HepG2 (cell line): Measurements from ENCODE around the gene OXLD1. TPM values are rescaled to one million over a fixed set of nuclear protein-coding genes. Genes with fewer than 3 reads are reported as not detected.

Experiments
- AHDC1 ChIP-seq: sonication (generic); formaldehyde crosslinking; IDR thresholded peaks from 2 replicates; pipeline ENCODE4 v1.5.1; 2020; ENCODE audit warnings: mild to moderate bottlenecking, missing genetic modification reagents, borderline replicate concordance
- JARID2 ChIP-seq: sonication (generic); formaldehyde crosslinking; IDR thresholded peaks from 2 replicates; pipeline ENCODE4 v1.8.1; 2023; ENCODE audit warnings: missing genetic modification reagents, inconsistent platforms; ENCODE audit not compliant: insufficient replicate concordance
- TBP ChIP-seq: sonication (generic); formaldehyde crosslinking; IDR thresholded peaks from 2 replicates; pipeline ENCODE4 v1.5.0; 2020; ENCODE audit warnings: missing genetic modification reagents
- TBX2 ChIP-seq: sonication (generic); formaldehyde crosslinking; IDR thresholded peaks from 2 replicates; pipeline ENCODE4 v1.5.0; 2020; ENCODE audit warnings: missing genetic modification reagents, mild to moderate bottlenecking, borderline replicate concordance
- TIGD3 ChIP-seq: sonication (generic); formaldehyde crosslinking; IDR thresholded peaks from 2 replicates; pipeline ENCODE4 v1.5.1; 2020; ENCODE audit warnings: mild to moderate bottlenecking, missing genetic modification reagents, borderline replicate concordance
- ZBTB1 ChIP-seq: sonication (generic); formaldehyde crosslinking; IDR thresholded peaks from 2 replicates; pipeline ENCODE4 v1.4.0; 2020; ENCODE audit warnings: missing genetic modification reagents, borderline replicate concordance
- ZBTB8A ChIP-seq: sonication (generic); formaldehyde crosslinking; IDR thresholded peaks from 2 replicates; pipeline ENCODE4 v1.4.0; 2020; ENCODE audit warnings: mild to moderate bottlenecking, low read depth, missing genetic modification reagents, borderline replicate concordance
- ZNF296 ChIP-seq: sonication (generic); formaldehyde crosslinking; conservative IDR thresholded peaks from 2 replicates; pipeline ENCODE4 v1.5.0; 2020; ENCODE audit warnings: mild to moderate bottlenecking, missing genetic modification reagents
- ZNF331 ChIP-seq: sonication (generic); formaldehyde crosslinking; IDR thresholded peaks from 2 replicates; pipeline ENCODE4 v1.4.0; 2020; ENCODE audit warnings: missing genetic modification reagents
- ZNF546 ChIP-seq: sonication (generic); formaldehyde crosslinking; conservative IDR thresholded peaks from 2 replicates; pipeline ENCODE4 v1.8.1; 2023; ENCODE audit warnings: mild to moderate bottlenecking, missing genetic modification reagents
- polyA plus RNA-seq, 8 experiments: library from polyadenylated mRNA; depleted of rRNA in 3 of 8; stranded (reverse) in 7 of 8; unstranded in 1 of 8; fragments of >200 nt; fragmentation: Illumina TruSeq in 4 of 8; extraction: Trizol in 4 of 8; gene quantifications; 2 replicates each; pipeline versions ENCODE4 v1.2.1 to v1.2.3, GENCODE V29; 2011 to 2016; ENCODE audit warnings: low read depth in 4 of 8, missing spikeins in 1 of 8, mixed read lengths in 1 of 8; ENCODE audit not compliant: insufficient read depth in 1 of 8
- total RNA-seq, 5 experiments: library from RNA; depleted of rRNA; stranded (reverse); fragments of >200 nt; fragmentation: Illumina TruSeq; extraction: Trizol; gene quantifications; 2 replicates each; pipeline ENCODE4 v1.2.3, GENCODE V29; 2016; ENCODE audit warnings: low read depth in 1 of 5
- TF ChIP-seq, protein P1 (sequence below), 2 experiments: fragments of 450-650 bp in 1 of 2; sonication (generic) in 1 of 2; formaldehyde crosslinking in 1 of 2; IDR thresholded peaks; 2 replicates each; pipeline versions ENCODE4 v1.6.1 to v1.8.0; 2016 to 2022; ENCODE audit warnings: antibody characterized with exemption in 1 of 2, mild to moderate bottlenecking in 1 of 2, missing genetic modification reagents in 1 of 2

Gene OXLD1
- total and polyA plus RNA-seq, 2 of the 13 experiments (the other 11 are each of a cell fraction or from before 2014, with no cell fraction given): 27.1 to 37.5 TPM

GRCh38 chr17:81713556-81714411, 47.4 kb upstream of the OXLD1 start (continued):
- peak; percentile 12; the same call in 1 of the 2 replicates for TF ChIP-seq AHDC1 (CRISPR knock-in tag)
- TF ChIP-seq JARID2 (CRISPR knock-in tag): no peak
- TF ChIP-seq ZNF546 (CRISPR knock-in tag): no peak; the same call in 1 of the 2 replicates
- TF ChIP-seq ZBTB1 (CRISPR knock-in tag): no peak
- TF ChIP-seq ZNF331 (CRISPR knock-in tag): no peak; the same call in 1 of the 2 replicates
- TF ChIP-seq TIGD3: peak; percentile 91
- TF ChIP-seq ZNF296 (CRISPR knock-in tag): no peak; the same call in 1 of the 2 replicates
- peak; percentile 92; the same call in 1 of the 2 replicates for TF ChIP-seq TBX2 (CRISPR knock-in tag)
- TF ChIP-seq TBP (CRISPR knock-in tag): no peak
- TF ChIP-seq, protein P1, sequence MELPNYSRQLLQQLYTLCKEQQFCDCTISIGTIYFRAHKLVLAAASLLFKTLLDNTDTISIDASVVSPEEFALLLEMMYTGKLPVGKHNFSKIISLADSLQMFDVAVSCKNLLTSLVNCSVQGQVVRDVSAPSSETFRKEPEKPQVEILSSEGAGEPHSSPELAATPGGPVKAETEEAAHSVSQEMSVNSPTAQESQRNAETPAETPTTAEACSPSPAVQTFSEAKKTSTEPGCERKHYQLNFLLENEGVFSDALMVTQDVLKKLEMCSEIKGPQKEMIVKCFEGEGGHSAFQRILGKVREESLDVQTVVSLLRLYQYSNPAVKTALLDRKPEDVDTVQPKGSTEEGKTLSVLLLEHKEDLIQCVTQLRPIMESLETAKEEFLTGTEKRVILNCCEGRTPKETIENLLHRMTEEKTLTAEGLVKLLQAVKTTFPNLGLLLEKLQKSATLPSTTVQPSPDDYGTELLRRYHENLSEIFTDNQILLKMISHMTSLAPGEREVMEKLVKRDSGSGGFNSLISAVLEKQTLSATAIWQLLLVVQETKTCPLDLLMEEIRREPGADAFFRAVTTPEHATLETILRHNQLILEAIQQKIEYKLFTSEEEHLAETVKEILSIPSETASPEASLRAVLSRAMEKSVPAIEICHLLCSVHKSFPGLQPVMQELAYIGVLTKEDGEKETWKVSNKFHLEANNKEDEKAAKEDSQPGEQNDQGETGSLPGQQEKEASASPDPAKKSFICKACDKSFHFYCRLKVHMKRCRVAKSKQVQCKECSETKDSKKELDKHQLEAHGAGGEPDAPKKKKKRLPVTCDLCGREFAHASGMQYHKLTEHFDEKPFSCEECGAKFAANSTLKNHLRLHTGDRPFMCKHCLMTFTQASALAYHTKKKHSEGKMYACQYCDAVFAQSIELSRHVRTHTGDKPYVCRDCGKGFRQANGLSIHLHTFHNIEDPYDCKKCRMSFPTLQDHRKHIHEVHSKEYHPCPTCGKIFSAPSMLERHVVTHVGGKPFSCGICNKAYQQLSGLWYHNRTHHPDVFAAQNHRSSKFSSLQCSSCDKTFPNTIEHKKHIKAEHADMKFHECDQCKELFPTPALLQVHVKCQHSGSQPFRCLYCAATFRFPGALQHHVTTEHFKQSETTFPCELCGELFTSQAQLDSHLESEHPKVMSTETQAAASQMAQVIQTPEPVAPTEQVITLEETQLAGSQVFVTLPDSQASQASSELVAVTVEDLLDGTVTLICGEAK (IDR thresholded peaks at IDR 0.05): no peak
- TF ChIP-seq, protein P1 (CRISPR knock-in tag; IDR thresholded peaks at IDR 0.05): peak; percentile 44; the same call in 1 of the 2 replicates
- TF ChIP-seq ZBTB8A (CRISPR knock-in tag): no peak
